HUES6 (cell line): Measurements from ENCODE around the gene KCNE1.
"Not testable (repeated sequence)": the region's sequence is repeated elsewhere in the genome, so short reads cannot be mapped to it uniquely, and the experiment has no call there.

Experiments
- H3K27ac ChIP-seq: 2 replicates; pipeline ENCODE4 v1.7.0; 2013; ENCODE audit warnings: low read depth, mild to moderate bottlenecking, low read length, inconsistent platforms
- H3K27me3 ChIP-seq: 2 replicates; pipeline ENCODE4 v1.6.1; 2013; ENCODE audit warnings: low read length; ENCODE audit not compliant: control insufficient read depth, insufficient read depth
- H3K36me3 ChIP-seq: 2 replicates; pipeline ENCODE4 v1.6.1; 2013; ENCODE audit warnings: low read length; ENCODE audit not compliant: control insufficient read depth, insufficient read depth
- H3K4me1 ChIP-seq: 2 replicates; pipeline ENCODE4 v1.6.1; 2013; ENCODE audit warnings: low read length; ENCODE audit not compliant: control insufficient read depth, insufficient read depth
- H3K4me3 ChIP-seq: 2 replicates; pipeline ENCODE4 v1.5.1; 2013; ENCODE audit warnings: low read depth, low read length
- H3K9ac ChIP-seq: one replicate; pipeline ENCODE4 v1.6.1; 2013; ENCODE audit warnings: mild to moderate bottlenecking, low read length
- H3K9me3 ChIP-seq: 2 replicates; pipeline ENCODE4 v1.6.1; 2013; ENCODE audit warnings: low read depth, low read length; ENCODE audit not compliant: control insufficient read depth, insufficient read depth

Gene KCNE1

GRCh38 chr21:34406676-34407075, 105.3 kb downstream of the KCNE1 start:
- not testable (repeated sequence) for H3K9ac ChIP-seq, H3K27ac ChIP-seq, H3K4me3 ChIP-seq, H3K36me3 ChIP-seq, H3K4me1 ChIP-seq, H3K27me3 ChIP-seq, H3K9me3 ChIP-seq

GRCh38 chr21:34406102-34406501, 105.9 kb downstream of the KCNE1 start:
- not testable (repeated sequence) for H3K27ac ChIP-seq, H3K27me3 ChIP-seq, H3K36me3 ChIP-seq, H3K4me1 ChIP-seq, H3K4me3 ChIP-seq, H3K9me3 ChIP-seq, H3K9ac ChIP-seq

- H3K36me3 ChIP-seq, H3K27ac ChIP-seq, H3K4me1 ChIP-seq, H3K4me3 ChIP-seq, H3K9me3 ChIP-seq, H3K9ac ChIP-seq, H3K27me3 ChIP-seq: not testable (repeated sequence)
Measured at GRCh38 chr21:34405686-34406085, 106.3 kb downstream of the KCNE1 start.

- not testable (repeated sequence) for H3K9ac ChIP-seq, H3K36me3 ChIP-seq, H3K9me3 ChIP-seq, H3K4me3 ChIP-seq, H3K27me3 ChIP-seq, H3K4me1 ChIP-seq, H3K27ac ChIP-seq
Measured at GRCh38 chr21:34404742-34405141, 107.3 kb downstream of the KCNE1 start.

- H3K4me3 ChIP-seq, H3K27ac ChIP-seq, H3K27me3 ChIP-seq, H3K9ac ChIP-seq, H3K4me1 ChIP-seq, H3K9me3 ChIP-seq, H3K36me3 ChIP-seq: not testable (repeated sequence)
Measured at GRCh38 chr21:34400522-34400921, 111.5 kb downstream of the KCNE1 start.
